Lung (tissue), 12 donors: Measurements from ENCODE around the gene TUBG1. TPM values are rescaled to one million over a fixed set of nuclear protein-coding genes. Genes with fewer than 3 reads are reported as not detected.

ENCODE experiments used
- ATAC-seq: fragments of 200-7000 bp; cut with Tn5 transposase; one replicate; pipeline ENCODE4 v1.9.1; 2020; ENCODE audit warnings: moderate number of reproducible peaks; ENCODE audit not compliant: insufficient read depth, low FRiP score
- DNase-seq, 3 donors: peaks; one replicate each; pipeline ENCODE4 v3.0.0-alpha.2; 2013 to 2017
- H3K27ac ChIP-seq, 2 donors: one replicate each; pipeline ENCODE4 v1.5.1; 2013; ENCODE audit warnings: mild to moderate bottlenecking in 2 of 2, moderate library complexity in 2 of 2, control low read depth in 1 of 2, inconsistent platforms in 1 of 2, low read depth in 1 of 2, low read length in 1 of 2
- H3K27me3 ChIP-seq, 3 donors: one replicate each; pipeline ENCODE4 v1.5.1; 2013; ENCODE audit warnings: low read length in 2 of 3; ENCODE audit not compliant: control insufficient read depth in 3 of 3, insufficient read depth in 3 of 3
- H3K36me3 ChIP-seq, 4 donors: one replicate each; pipeline ENCODE4 v1.5.1; 2013; ENCODE audit warnings: low read length in 4 of 4, mild to moderate bottlenecking in 1 of 4, moderate library complexity in 1 of 4; ENCODE audit not compliant: control insufficient read depth in 4 of 4, insufficient read depth in 4 of 4
- H3K4me1 ChIP-seq, 5 donors: one replicate each; pipeline ENCODE4 v1.5.1; 2013; ENCODE audit warnings: low read length in 5 of 5, mild to moderate bottlenecking in 2 of 5, moderate library complexity in 1 of 5; ENCODE audit not compliant: control insufficient read depth in 5 of 5, insufficient read depth in 5 of 5
- H3K4me3 ChIP-seq: one replicate; pipeline ENCODE4 v1.5.1; 2013; ENCODE audit warnings: mild to moderate bottlenecking, control low read depth, moderate library complexity
- H3K9ac ChIP-seq, 2 donors: one replicate each; pipeline ENCODE4 v1.5.1; 2013; ENCODE audit warnings: low read length in 2 of 2, control low read depth in 1 of 2; ENCODE audit not compliant: insufficient read depth in 1 of 2
- H3K9me3 ChIP-seq, 4 donors: one replicate each; pipeline ENCODE4 v1.5.1; 2013; ENCODE audit warnings: low read length in 3 of 4, mild to moderate bottlenecking in 1 of 4, moderate library complexity in 1 of 4; ENCODE audit not compliant: control insufficient read depth in 4 of 4, insufficient read depth in 3 of 4
- CTCF ChIP-seq: IDR thresholded peaks from 2 replicates; pipeline ENCODE4 v1.5.1; 2012; ENCODE audit warnings: mild to moderate bottlenecking; ENCODE audit errors: control extremely low read depth, extremely low read depth
- WGBS, 2 donors: extraction: QIAGEN DNeasy Blood & Tissue Kit; methylation state at CpG; one replicate each; pipeline ENCODE4 v1.1.7; 2013; 5-methylcytosine and 5-hydroxymethylcytosine counted together
- polyA plus RNA-seq, 2 donors: library from polyadenylated mRNA; stranded (reverse); fragments of 200-250 nt; gene quantifications; one replicate each; pipeline ENCODE4 v1.2.1, GENCODE V29; 2013
- total RNA-seq, 2 donors: library from RNA; depleted of rRNA in 1 of 2; stranded (reverse); fragments of >200 nt in 1 of 2; gene quantifications; one replicate each; pipeline ENCODE4 v1.2.1, GENCODE V29; 2014 to 2021
- donor health status: control.
- donor health status: control.
- donor health status: Bipolar disorder and iron deficiency.
- donor health status: healthy.
- donor health status: DM: yes; HTN: yes; CAD: no.

TUBG1 gene
- total and polyA plus RNA-seq, 4 donors = 12.1 to 39.0 (median 34.6) TPM

- TF ChIP-seq CTCF = no peak
- WGBS, 2 donors = 67 to 89% methylated on average over 12 of the region's 12 CpGs
- peaks cover 0 to 17% (median 2%) of the 10 kb centered on the region in 5 donors for H3K4me1 ChIP-seq
- peak overlapping the region in 1 of 2 donors; percentile 20 for H3K27ac ChIP-seq
- no peaks in the 10 kb centered on the region for H3K27me3 ChIP-seq
- H3K9ac ChIP-seq = no peak overlapping the region
- no peak for ATAC-seq
- DNase-seq = no peak
- H3K9me3 ChIP-seq = no peaks in the 10 kb centered on the region
- no peak overlapping the region for H3K4me3 ChIP-seq
- peaks cover 27 to 53% (median 42%) of the 10 kb centered on the region in 4 donors for H3K36me3 ChIP-seq
Observed at GRCh38 chr17:42571435-42572225, 37.9 kb upstream of the TUBG1 start.

GRCh38 chr17:42573095-42573494 is 36.4 kb upstream of the TUBG1 start:
- ATAC-seq (no peak), DNase-seq (no peak)
- peaks cover 27 to 53% (median 42%) of the 10 kb centered on the region in 4 donors for H3K36me3 ChIP-seq
- H3K4me3 ChIP-seq = no peak overlapping the region
- no peak for TF ChIP-seq CTCF
- peaks cover 0 to 19% (median 6%) of the 10 kb centered on the region in 5 donors for H3K4me1 ChIP-seq
- WGBS, 2 donors = 64 to 81% methylated on average over 4 of the region's 4 CpGs
- no peaks in the 10 kb centered on the region for H3K9me3 ChIP-seq
- no peak overlapping the region for H3K27ac ChIP-seq
- no peaks in the 10 kb centered on the region for H3K27me3 ChIP-seq
- no peak overlapping the region for H3K9ac ChIP-seq

- H3K9ac ChIP-seq = no peak overlapping the region
- no peak overlapping the region for H3K4me3 ChIP-seq
- peaks cover 22 to 48% (median 33%) of the 10 kb centered on the region in 4 donors for H3K36me3 ChIP-seq
- no peak overlapping the region for H3K27ac ChIP-seq
- ATAC-seq (no peak), DNase-seq (no peak)
- WGBS, 2 donors = 75 to 76% methylated on average over 3 of the region's 3 CpGs
- TF ChIP-seq CTCF = no peak
- no peaks in the 10 kb centered on the region for H3K27me3 ChIP-seq
- no peaks in the 10 kb centered on the region for H3K9me3 ChIP-seq
- H3K4me1 ChIP-seq = peaks cover 0 to 23% (median 11%) of the 10 kb centered on the region in 5 donors
Observed at GRCh38 chr17:42574463-42574862, 35.0 kb upstream of the TUBG1 start.
